Sigmoid colon (tissue), 7 donors: ENCODE results near the gene TESPA1. TPM values are rescaled to one million over a fixed set of nuclear protein-coding genes. Genes with fewer than 3 reads are reported as not detected.

Experiments
- DNase-seq: peaks from one replicate; pipeline ENCODE4 v3.0.0-alpha.2; 2019
- H3K27ac ChIP-seq, 4 donors: fragments of 200-600 bp; sonication (generic); one replicate each; pipeline ENCODE4 v1.5.1; 2016 to 2019; ENCODE audit warnings: mild to moderate bottlenecking in 1 of 4
- H3K27me3 ChIP-seq, 3 donors: fragments of 200-600 bp; sonication (generic); one replicate each; pipeline ENCODE4 v1.5.1; 2019; ENCODE audit warnings: mild to moderate bottlenecking in 1 of 3
- H3K36me3 ChIP-seq, 4 donors: fragments of 200-600 bp; sonication (generic); one replicate each; pipeline ENCODE4 v1.5.1; 2016 to 2019
- H3K4me1 ChIP-seq, 4 donors: fragments of 200-600 bp; sonication (generic); one replicate each; pipeline ENCODE4 v1.5.1; 2017 to 2019
- H3K4me3 ChIP-seq, 4 donors: fragments of 200-600 bp; sonication (generic); one replicate each; pipeline ENCODE4 v1.5.1; 2017 to 2019; ENCODE audit warnings: mild to moderate bottlenecking in 2 of 4, moderate library complexity in 1 of 4
- H3K9me3 ChIP-seq, 4 donors: fragments of 200-600 bp in 3 of 4; sonication (generic) in 3 of 4; one replicate each; pipeline versions ENCODE4 v1.5.1 to v1.6.1; 2013 to 2019
- CTCF ChIP-seq, 4 experiments: fragments of 450-650 bp in 3 of 4; fragments of 200-600 bp in 1 of 4; IDR thresholded peaks; one replicate each; pipeline ENCODE4 v1.5.1; 2016 to 2019; ENCODE audit warnings: antibody characterized with exemption in 4 of 4, mild to moderate bottlenecking in 3 of 4, moderate library complexity in 2 of 4
- EP300 ChIP-seq, 4 donors: sonication (generic); formaldehyde crosslinking; IDR thresholded peaks; one replicate each; pipeline ENCODE4 v1.6.1; 2017; ENCODE audit warnings: antibody characterized with exemption in 4 of 4
- POLR2A ChIP-seq, 2 donors: fragments of 450-650 bp; IDR thresholded peaks; one replicate each; pipeline ENCODE4 v1.6.1; 2016; ENCODE audit warnings: antibody characterized with exemption in 2 of 2, mild to moderate bottlenecking in 2 of 2, moderate library complexity in 2 of 2
- POLR2AphosphoS5 ChIP-seq, 4 donors: sonication (generic); formaldehyde crosslinking; IDR thresholded peaks; one replicate each; pipeline ENCODE4 v1.6.1; 2017; ENCODE audit warnings: antibody characterized with exemption in 4 of 4
- WGBS, 2 donors: extraction: QIAGEN DNeasy Blood & Tissue Kit; methylation state at CpG; one replicate each; pipeline ENCODE4 v1.1.7; 2013; 5-methylcytosine and 5-hydroxymethylcytosine counted together
- intact Hi-C: fragments of 100-400 bp; cut with DNase I; formaldehyde crosslinking; loops from one replicate; pipeline ENCODE4 v1.15.1; 2023
- polyA plus RNA-seq, 3 donors: library from polyadenylated mRNA; stranded (reverse); fragments of 200-250 nt; gene quantifications; one replicate each; pipeline ENCODE4 v1.2.3, GENCODE V29; 2013
- total RNA-seq, 4 donors: library from RNA; depleted of rRNA; stranded (reverse); fragments of >200 nt; gene quantifications; one replicate each; pipeline ENCODE4 v1.1.0, GENCODE V29; 2016
- donor health status: healthy with polysubstance abuse.
- donor health status: Bipolar disorder and iron deficiency.
- donor health status: healthy.

Gene TESPA1
- total and polyA plus RNA-seq, 7 donors = 0.23 to 10.3 (median 1.8) TPM

GRCh38 chr12:54956322-54956721, 28.2 kb downstream of the TESPA1 start:
- Histone ChIP-seq H3K36me3 (no peaks in the 10 kb centered on the region), H3K4me3 (no peak overlapping the region), H3K9me3 (no peaks in the 10 kb centered on the region), H3K4me1 (no peaks in the 10 kb centered on the region), H3K27ac (no peak overlapping the region), H3K27me3 (no peaks in the 10 kb centered on the region)
- TF ChIP-seq CTCF (IDR thresholded peaks at IDR 0.05) = no peak
- TF ChIP-seq POLR2A (IDR thresholded peaks at IDR 0.05) = no peak
- TF ChIP-seq EP300 (IDR thresholded peaks at IDR 0.05) = no peak
- no peak for TF ChIP-seq POLR2AphosphoS5 (IDR thresholded peaks at IDR 0.05)
- 61 to 66% methylated on average over 5 of the region's 5 CpGs for WGBS, 2 donors
- intact Hi-C loops = loop anchor here (5.0 kb wide), 2 partner anchors 209 to 374 kb away; no protein-coding TSS in a partner anchor
- DNase-seq = no peak

- H3K4me3 ChIP-seq = no peak overlapping the region
- TF ChIP-seq POLR2A (IDR thresholded peaks at IDR 0.05) (no peak), EP300 (IDR thresholded peaks at IDR 0.05) (no peak), CTCF (IDR thresholded peaks at IDR 0.05) (no peak), POLR2AphosphoS5 (IDR thresholded peaks at IDR 0.05) (no peak)
- 73 to 90% methylated on average over 3 of the region's 3 CpGs for WGBS, 2 donors
- H3K27me3 ChIP-seq = no peaks in the 10 kb centered on the region
- H3K9me3 ChIP-seq = no peaks in the 10 kb centered on the region
- H3K4me1 ChIP-seq = no peaks in the 10 kb centered on the region
- no peak for DNase-seq
- no peak overlapping the region for H3K27ac ChIP-seq
- intact Hi-C loops = loop anchor here (5.0 kb wide), 2 partner anchors 208 to 372 kb away; no protein-coding TSS in a partner anchor
- H3K36me3 ChIP-seq = no peaks in the 10 kb centered on the region
These were observed 29.8 kb downstream of the TESPA1 start for GRCh38 chr12:54954801-54955200.

- H3K9me3 ChIP-seq = no peaks in the 10 kb centered on the region
- intact Hi-C loops = no loop called here
- no peak overlapping the region for H3K27ac ChIP-seq
- H3K36me3 ChIP-seq = no peaks in the 10 kb centered on the region
- DNase-seq = no peak
- no peak overlapping the region for H3K4me3 ChIP-seq
- H3K27me3 ChIP-seq = no peaks in the 10 kb centered on the region
- TF ChIP-seq EP300 (IDR thresholded peaks at IDR 0.05) = no peak
- TF ChIP-seq CTCF (IDR thresholded peaks at IDR 0.05) = no peak
- TF ChIP-seq POLR2AphosphoS5 (IDR thresholded peaks at IDR 0.05) = no peak
- no peak for TF ChIP-seq POLR2A (IDR thresholded peaks at IDR 0.05)
- H3K4me1 ChIP-seq = no peaks in the 10 kb centered on the region
These were observed 30.3 kb downstream of the TESPA1 start for GRCh38 chr12:54954228-54954627.

GRCh38 chr12:54950071-54950727, 34.4 kb downstream of the TESPA1 start:
- no peak overlapping the region for H3K27ac ChIP-seq
- no peak for DNase-seq
- H3K4me3 ChIP-seq = no peak overlapping the region
- H3K9me3 ChIP-seq = no peaks in the 10 kb centered on the region
- H3K4me1 ChIP-seq = no peaks in the 10 kb centered on the region
- H3K27me3 ChIP-seq = no peaks in the 10 kb centered on the region
- intact Hi-C loops = no loop called here
- 92 to 96% methylated on average over 1 of the region's 1 CpG for WGBS, 2 donors
- H3K36me3 ChIP-seq = no peaks in the 10 kb centered on the region
- TF ChIP-seq POLR2AphosphoS5 (IDR thresholded peaks at IDR 0.05) (no peak), CTCF (IDR thresholded peaks at IDR 0.05) (no peak), EP300 (IDR thresholded peaks at IDR 0.05) (no peak), POLR2A (IDR thresholded peaks at IDR 0.05) (no peak)
